Activated T-helper 17 cell treated with anti-CD3 and anti-CD28 coated beads, Interleukin-2, amount 50 U/mL, for 72 hours (primary cell): ENCODE measurements around the gene IRF4. TPM values are rescaled to one million over a fixed set of nuclear protein-coding genes. Genes with fewer than 3 reads are reported as not detected.

Experiments
- ATAC-seq: fragments of 150-1000 bp; cut with Tn5 transposase; replicated peaks from 2 replicates; pipeline ENCODE4 v1.10.0; 2021; ENCODE audit warnings: mild to moderate bottlenecking, moderate library complexity
- H3K27ac Mint-ChIP-seq: one replicate; pipeline ENCODE4 v1.8.0; 2022; ENCODE audit warnings: mixed read lengths
- H3K27me3 Mint-ChIP-seq: one replicate; pipeline ENCODE4 v1.8.0; 2022; ENCODE audit warnings: mixed read lengths
- H3K36me3 Mint-ChIP-seq: one replicate; pipeline ENCODE4 v1.8.0; 2022; ENCODE audit warnings: low read depth, mild to moderate bottlenecking, mixed read lengths
- H3K4me1 Mint-ChIP-seq: one replicate; pipeline ENCODE4 v1.8.0; 2022; ENCODE audit warnings: mixed read lengths
- H3K4me3 Mint-ChIP-seq: one replicate; pipeline ENCODE4 v1.8.0; 2022; ENCODE audit warnings: mild to moderate bottlenecking, mixed read lengths
- H3K9me3 Mint-ChIP-seq: one replicate; pipeline ENCODE4 v1.8.0; 2022; ENCODE audit warnings: mixed read lengths
- total RNA-seq, 2 donors: library from RNA; stranded (reverse); gene quantifications; one replicate each; pipeline ENCODE4 v1.2.3, GENCODE V29; 2022

Gene IRF4
- total RNA-seq, 2 donors from 2014 or later: 477 to 704 TPM

DNA sequence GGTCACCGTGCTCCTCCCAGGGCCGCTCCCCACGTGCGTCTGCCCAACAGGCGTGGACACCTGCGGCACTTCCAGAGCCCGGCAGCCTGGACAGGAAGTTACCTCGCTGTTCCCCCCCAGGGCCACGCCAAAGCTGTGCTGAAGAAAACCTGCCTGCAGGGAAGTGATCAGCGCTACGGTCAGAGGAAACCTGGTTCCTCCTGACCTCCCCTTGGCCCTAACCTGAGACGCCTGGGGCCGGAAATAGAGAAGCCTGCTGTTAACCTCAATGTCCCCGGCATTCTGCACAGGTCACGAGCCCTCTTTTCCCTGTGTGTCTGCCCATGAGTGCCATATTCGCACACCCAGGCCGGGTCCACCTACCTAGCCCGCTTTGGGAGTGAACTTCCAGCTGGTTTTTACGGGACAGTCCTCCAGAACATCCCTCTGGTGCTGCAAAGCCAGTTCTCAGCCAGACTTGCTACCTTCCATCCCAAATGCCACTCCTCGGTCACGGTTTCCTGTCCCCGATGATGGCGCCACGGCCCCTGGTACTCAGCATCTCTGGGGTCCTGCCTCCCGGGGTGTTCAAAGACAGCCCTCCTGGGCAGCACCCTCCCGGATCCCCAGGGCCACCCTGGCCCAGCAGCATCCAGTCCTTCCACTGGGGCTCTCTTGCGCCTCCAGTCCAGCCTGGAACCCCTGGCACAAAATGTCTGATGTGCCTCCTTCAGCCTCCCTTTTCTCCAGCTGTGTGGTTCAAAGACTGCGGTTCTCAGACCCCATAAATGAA, 12.0 kb upstream of the IRF4 start:
- H3K4me1 Mint-ChIP-seq: no peaks in the 10 kb centered on the region
- H3K9me3 Mint-ChIP-seq: no peaks in the 10 kb centered on the region
- H3K4me3 Mint-ChIP-seq: no peak overlapping the region
- peaks cover 14% of the 10 kb centered on the region for H3K27me3 Mint-ChIP-seq
- H3K27ac Mint-ChIP-seq: no peak overlapping the region
- ATAC-seq: no peak
- H3K36me3 Mint-ChIP-seq: no peaks in the 10 kb centered on the region

- no peaks in the 10 kb centered on the region for H3K4me1 Mint-ChIP-seq
- H3K4me3 Mint-ChIP-seq: no peak overlapping the region
- ATAC-seq: no peak
- no peaks in the 10 kb centered on the region for H3K9me3 Mint-ChIP-seq
- peaks cover 17% of the 10 kb centered on the region for H3K27me3 Mint-ChIP-seq
- H3K36me3 Mint-ChIP-seq: no peaks in the 10 kb centered on the region
- no peak overlapping the region for H3K27ac Mint-ChIP-seq
Measured at GRCh38 chr6:380234-381218, 11.0 kb upstream of the IRF4 start.

GRCh38 chr6:381742-382461, 9.7 kb upstream of the IRF4 start:
- Mint-ChIP-seq H3K36me3 (no peaks in the 10 kb centered on the region), H3K27ac (no peak overlapping the region), H3K27me3 (peaks cover 12% of the 10 kb centered on the region), H3K4me1 (no peaks in the 10 kb centered on the region), H3K4me3 (no peak overlapping the region), H3K9me3 (no peaks in the 10 kb centered on the region)
- ATAC-seq: no peak

- H3K27me3 Mint-ChIP-seq: peaks cover 12% of the 10 kb centered on the region
- no peaks in the 10 kb centered on the region for H3K4me1 Mint-ChIP-seq
- H3K9me3 Mint-ChIP-seq: no peaks in the 10 kb centered on the region
- H3K4me3 Mint-ChIP-seq: no peak overlapping the region
- ATAC-seq: no peak
- no peaks in the 10 kb centered on the region for H3K36me3 Mint-ChIP-seq
- no peak overlapping the region for H3K27ac Mint-ChIP-seq
Measured at GRCh38 chr6:382883-383810, 8.4 kb upstream of the IRF4 start.

GRCh38 chr6:383856-384255, 7.7 kb upstream of the IRF4 start:
- Mint-ChIP-seq H3K4me3 (no peak overlapping the region), H3K27me3 (peaks cover 12% of the 10 kb centered on the region)
- ATAC-seq: no peak

DNA sequence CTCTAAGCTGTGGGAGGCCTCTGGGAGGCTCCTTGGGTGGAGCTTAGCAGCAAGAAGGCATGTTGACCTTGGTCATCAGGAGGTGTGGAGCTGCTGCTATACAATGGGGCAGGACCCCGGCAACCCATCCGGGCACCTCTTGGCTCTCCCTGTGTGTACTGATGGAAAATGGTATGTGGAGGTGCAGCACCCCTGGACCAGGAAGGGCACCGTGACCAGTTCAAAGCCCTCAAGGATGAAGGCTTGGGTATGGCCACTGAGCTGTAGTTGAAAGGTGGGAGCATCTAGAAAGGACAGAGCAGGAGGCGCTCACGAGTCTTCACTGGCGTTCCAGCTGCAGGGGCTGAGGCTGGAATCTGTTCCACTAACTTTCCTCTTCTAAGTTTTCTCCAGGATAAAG, 6.7 kb upstream of the IRF4 start:
- no peak overlapping the region for H3K27ac Mint-ChIP-seq
- H3K4me1 Mint-ChIP-seq: peaks cover 7% of the 10 kb centered on the region
- peaks cover 12% of the 10 kb centered on the region for H3K27me3 Mint-ChIP-seq
- no peak for ATAC-seq
- no peaks in the 10 kb centered on the region for H3K9me3 Mint-ChIP-seq
- no peak overlapping the region for H3K4me3 Mint-ChIP-seq
- H3K36me3 Mint-ChIP-seq: peaks cover 6% of the 10 kb centered on the region

More at GRCh38 chr6:383856-384255, 7.7 kb upstream of the IRF4 start:
- Mint-ChIP-seq H3K27ac (no peak overlapping the region), H3K9me3 (no peaks in the 10 kb centered on the region), H3K4me1 (peaks cover under 1% of the 10 kb centered on the region), H3K36me3 (no peaks in the 10 kb centered on the region)

DNA sequence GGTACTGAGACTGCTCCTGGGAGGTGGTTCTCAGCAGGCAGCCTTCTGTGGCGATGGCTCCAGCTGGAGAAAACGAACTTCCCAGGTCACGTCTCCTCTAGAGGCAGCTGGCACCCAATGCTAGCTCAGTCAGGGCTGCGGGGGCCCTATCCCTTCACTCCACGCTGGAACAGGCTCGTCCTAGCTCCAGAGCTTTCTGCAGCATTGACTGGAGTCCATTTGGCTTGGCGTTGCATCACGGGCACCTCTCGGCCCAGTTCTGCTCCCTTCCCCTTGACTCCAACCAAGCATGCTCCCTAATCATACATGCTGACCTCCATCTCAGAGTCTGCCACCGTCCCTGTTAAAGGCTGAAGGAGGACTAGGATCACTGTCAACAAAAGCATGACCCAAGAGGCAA, 5.9 kb upstream of the IRF4 start:
- ATAC-seq: no peak
- Mint-ChIP-seq H3K27me3 (peaks cover 12% of the 10 kb centered on the region), H3K4me1 (peaks cover 7% of the 10 kb centered on the region), H3K4me3 (no peak overlapping the region), H3K36me3 (peaks cover 13% of the 10 kb centered on the region), H3K27ac (no peak overlapping the region), H3K9me3 (no peaks in the 10 kb centered on the region)

DNA sequence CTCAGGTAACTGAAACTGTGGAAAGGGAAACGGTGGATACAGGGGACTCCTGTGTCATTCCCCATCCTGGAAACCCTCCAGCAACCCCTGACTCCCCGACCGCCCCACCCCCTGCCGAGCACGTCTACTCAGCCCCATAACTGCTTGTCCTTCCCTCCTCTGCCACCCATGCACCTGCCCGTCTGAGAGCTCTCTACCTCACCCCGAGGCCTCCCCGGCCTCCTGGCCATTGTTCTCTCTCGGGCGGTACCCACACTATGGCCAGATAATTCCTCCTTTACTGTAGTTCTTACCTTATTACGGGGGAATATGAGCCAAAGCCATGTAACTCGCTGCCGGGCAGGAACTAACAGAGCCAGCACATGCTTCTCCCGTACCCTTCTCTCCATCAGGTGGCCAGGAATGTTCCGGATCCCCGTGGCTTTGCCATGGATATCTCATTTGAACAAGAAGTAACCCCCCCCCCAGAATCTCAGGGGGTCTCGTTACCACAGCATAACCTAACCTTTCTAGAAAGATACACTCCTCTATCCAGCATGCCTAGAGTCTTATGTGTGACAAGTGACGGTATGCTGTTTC, 4.8 kb upstream of the IRF4 start:
- H3K4me3 Mint-ChIP-seq: no peak overlapping the region

GRCh38 chr6:387293-387741, 4.2 kb upstream of the IRF4 start:
- no peak for ATAC-seq
- peaks cover 7% of the 10 kb centered on the region for H3K27me3 Mint-ChIP-seq
- peaks cover 30% of the 10 kb centered on the region for H3K36me3 Mint-ChIP-seq
- no peaks in the 10 kb centered on the region for H3K9me3 Mint-ChIP-seq
- peaks cover 7% of the 10 kb centered on the region for H3K4me1 Mint-ChIP-seq
- no peak overlapping the region for H3K27ac Mint-ChIP-seq
- no peak overlapping the region for H3K4me3 Mint-ChIP-seq

More for the DNA sequence above, 4.8 kb upstream of the IRF4 start:
- ATAC-seq: no peak
- Mint-ChIP-seq H3K27me3 (peaks cover 9% of the 10 kb centered on the region), H3K36me3 (peaks cover 25% of the 10 kb centered on the region), H3K9me3 (no peaks in the 10 kb centered on the region), H3K27ac (no peak overlapping the region), H3K4me1 (peaks cover 7% of the 10 kb centered on the region)

- Mint-ChIP-seq H3K9me3 (no peaks in the 10 kb centered on the region), H3K27ac (no peak overlapping the region)
- ATAC-seq: no peak
Measured at GRCh38 chr6:388202-388903, 3.2 kb upstream of the IRF4 start.

DNA sequence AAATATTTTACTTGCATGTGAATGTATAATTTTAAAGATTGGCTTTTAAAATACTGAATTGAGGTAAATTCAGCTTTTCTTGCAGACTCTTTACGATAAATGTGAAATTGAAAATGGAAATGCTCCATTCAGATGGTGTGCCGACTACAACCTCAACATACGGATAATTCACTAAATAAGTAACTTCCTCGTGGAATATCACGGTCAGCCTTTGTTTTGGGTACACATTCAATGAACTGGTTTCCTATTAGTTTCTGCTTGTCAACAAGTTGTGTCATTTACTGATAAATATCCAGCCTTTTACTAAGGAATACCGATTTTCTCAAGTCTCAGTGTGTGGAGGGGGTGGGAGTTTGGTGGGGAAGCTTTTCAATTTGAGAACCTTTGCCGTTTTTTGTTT, 2.4 kb upstream of the IRF4 start:
- peak overlapping the region; percentile 98 for H3K4me3 Mint-ChIP-seq
- no peak for ATAC-seq
- peaks cover 5% of the 10 kb centered on the region for H3K9me3 Mint-ChIP-seq
- H3K27ac Mint-ChIP-seq: peak overlapping the region; percentile 95
- peaks cover 12% of the 10 kb centered on the region for H3K4me1 Mint-ChIP-seq
- H3K36me3 Mint-ChIP-seq: peaks cover 49% of the 10 kb centered on the region
- peaks cover 3% of the 10 kb centered on the region for H3K27me3 Mint-ChIP-seq

More at GRCh38 chr6:388202-388903, 3.2 kb upstream of the IRF4 start:
- peaks cover 41% of the 10 kb centered on the region for H3K36me3 Mint-ChIP-seq
- peaks cover 7% of the 10 kb centered on the region for H3K4me1 Mint-ChIP-seq
- peak overlapping the region; percentile 98 for H3K4me3 Mint-ChIP-seq
- peaks cover 7% of the 10 kb centered on the region for H3K27me3 Mint-ChIP-seq

GRCh38 chr6:389622-390021, 1.9 kb upstream of the IRF4 start:
- peaks cover 12% of the 10 kb centered on the region for H3K4me1 Mint-ChIP-seq
- peaks cover 53% of the 10 kb centered on the region for H3K36me3 Mint-ChIP-seq
- peak overlapping the region; percentile 98 for H3K4me3 Mint-ChIP-seq
- peaks cover 3% of the 10 kb centered on the region for H3K27me3 Mint-ChIP-seq
- H3K9me3 Mint-ChIP-seq: peaks cover 5% of the 10 kb centered on the region
- peak; percentile 73 for ATAC-seq
- peak overlapping the region; percentile 95 for H3K27ac Mint-ChIP-seq
